ENCODE results near the gene DHRSX.
"Not testable (repeated sequence)": the region's sequence is repeated elsewhere in the genome, so short reads cannot be mapped to it uniquely, and the experiment has no call there.

DNA sequence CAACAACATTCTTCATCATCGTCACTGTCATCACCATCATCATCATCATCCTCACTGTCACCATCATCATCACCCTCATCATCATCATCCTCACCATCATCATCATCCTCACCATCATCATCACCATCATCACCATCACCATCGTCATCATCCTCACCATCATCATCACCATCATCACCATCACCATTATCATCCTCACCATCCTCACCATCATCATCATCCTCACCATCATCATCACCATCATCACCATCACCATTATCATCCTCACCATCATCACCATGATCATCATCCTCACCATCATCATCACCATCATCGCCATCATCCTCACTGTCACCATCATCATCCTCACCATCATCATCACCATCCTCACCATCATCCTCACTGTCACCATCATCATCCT, 18.9 kb upstream of the DHRSX start:
- TF ChIP-seq, protein P1, sequence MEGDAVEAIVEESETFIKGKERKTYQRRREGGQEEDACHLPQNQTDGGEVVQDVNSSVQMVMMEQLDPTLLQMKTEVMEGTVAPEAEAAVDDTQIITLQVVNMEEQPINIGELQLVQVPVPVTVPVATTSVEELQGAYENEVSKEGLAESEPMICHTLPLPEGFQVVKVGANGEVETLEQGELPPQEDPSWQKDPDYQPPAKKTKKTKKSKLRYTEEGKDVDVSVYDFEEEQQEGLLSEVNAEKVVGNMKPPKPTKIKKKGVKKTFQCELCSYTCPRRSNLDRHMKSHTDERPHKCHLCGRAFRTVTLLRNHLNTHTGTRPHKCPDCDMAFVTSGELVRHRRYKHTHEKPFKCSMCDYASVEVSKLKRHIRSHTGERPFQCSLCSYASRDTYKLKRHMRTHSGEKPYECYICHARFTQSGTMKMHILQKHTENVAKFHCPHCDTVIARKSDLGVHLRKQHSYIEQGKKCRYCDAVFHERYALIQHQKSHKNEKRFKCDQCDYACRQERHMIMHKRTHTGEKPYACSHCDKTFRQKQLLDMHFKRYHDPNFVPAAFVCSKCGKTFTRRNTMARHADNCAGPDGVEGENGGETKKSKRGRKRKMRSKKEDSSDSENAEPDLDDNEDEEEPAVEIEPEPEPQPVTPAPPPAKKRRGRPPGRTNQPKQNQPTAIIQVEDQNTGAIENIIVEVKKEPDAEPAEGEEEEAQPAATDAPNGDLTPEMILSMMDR (IDR thresholded peaks at IDR 0.05; ENCODE audit: insufficient read depth, low read length, poor library complexity, severe bottlenecking), result not testable (repeated sequence)
- not testable (repeated sequence) for TF ChIP-seq EZH2phosphoT487 (conservative IDR thresholded peaks at IDR 0.05; ENCODE audit: low read length)

Measured in SU-DHL-6 (cell line).